H9 (cell line): ENCODE data around the gene TEKT5. TPM values are rescaled to one million over a fixed set of nuclear protein-coding genes. Genes with fewer than 3 reads are reported as not detected.
A peak's percentile ranks its signal among the peaks of the same experiment; 100 is the strongest.

Experiments
- DNase-seq: peaks from one replicate; pipeline ENCODE4 v3.0.0-alpha.2; 2017
- H2AFZ ChIP-seq: one replicate; pipeline ENCODE4 v1.6.1; 2013; ENCODE audit warnings: mild to moderate bottlenecking, low read length, control low read depth, moderate library complexity
- H2AK5ac ChIP-seq: 2 replicates; pipeline ENCODE4 v1.6.1; 2013; ENCODE audit warnings: low read length, control low read depth, mixed read lengths; ENCODE audit not compliant: insufficient read length
- H2BK120ac ChIP-seq: one replicate; pipeline ENCODE4 v1.6.1; 2013; ENCODE audit warnings: low read depth, mild to moderate bottlenecking, low read length, control low read depth, inconsistent platforms; ENCODE audit not compliant: poor library complexity, severe bottlenecking
- H2BK12ac ChIP-seq: 2 replicates; pipeline ENCODE4 v1.6.1; 2013; ENCODE audit warnings: low read length, control low read depth, mixed read lengths, low read depth; ENCODE audit not compliant: insufficient read length
- H2BK15ac ChIP-seq: 2 replicates; pipeline ENCODE4 v1.6.1; 2013; ENCODE audit warnings: low read depth, low read length, control low read depth
- H2BK20ac ChIP-seq: one replicate; pipeline ENCODE4 v1.6.1; 2013; ENCODE audit warnings: low read depth, mild to moderate bottlenecking, low read length, control low read depth, inconsistent platforms; ENCODE audit not compliant: poor library complexity, severe bottlenecking
- H2BK5ac ChIP-seq: 2 replicates; pipeline ENCODE4 v1.6.1; 2013; ENCODE audit warnings: low read length, control low read depth, mixed read lengths; ENCODE audit not compliant: insufficient read length
- H3K14ac ChIP-seq: 2 replicates; pipeline ENCODE4 v1.6.1; 2013; ENCODE audit warnings: low read length, control low read depth; ENCODE audit not compliant: insufficient read depth
- H3K18ac ChIP-seq: 2 replicates; pipeline ENCODE4 v1.6.1; 2013; ENCODE audit warnings: low read depth, mild to moderate bottlenecking, mixed read lengths, low read length, control low read depth; ENCODE audit not compliant: insufficient read length
- H3K23ac ChIP-seq: 2 replicates; pipeline ENCODE4 v1.6.1; 2013; ENCODE audit warnings: low read length, control low read depth, mixed read lengths, low read depth; ENCODE audit not compliant: insufficient read length
- H3K23me2 ChIP-seq: 2 replicates; pipeline ENCODE4 v1.6.1; 2013; ENCODE audit warnings: low read depth, mild to moderate bottlenecking, mixed read lengths, low read length, control low read depth; ENCODE audit not compliant: insufficient read length, poor library complexity, severe bottlenecking
- H3K27ac ChIP-seq: 2 replicates; pipeline ENCODE4 v1.5.1; 2013; ENCODE audit warnings: low read length, control low read depth, mixed read lengths, low read depth; ENCODE audit not compliant: insufficient read length
- H3K27me3 ChIP-seq: 2 replicates; pipeline ENCODE4 v1.6.1; 2013; ENCODE audit warnings: low read length, control low read depth, inconsistent platforms; ENCODE audit not compliant: insufficient read depth
- H3K4ac ChIP-seq: 2 replicates; pipeline ENCODE4 v1.6.1; 2013; ENCODE audit warnings: low read depth, mild to moderate bottlenecking, control low read depth, inconsistent platforms, low read length, moderate library complexity
- H3K4me1 ChIP-seq: 2 replicates; pipeline ENCODE4 v1.6.1; 2013; ENCODE audit warnings: low read length, control low read depth, inconsistent platforms; ENCODE audit not compliant: insufficient read depth
- H3K4me2 ChIP-seq: 2 replicates; pipeline ENCODE4 v1.6.1; 2013; ENCODE audit warnings: low read length, control low read depth, mixed read lengths; ENCODE audit not compliant: insufficient read length, insufficient read depth
- H3K56ac ChIP-seq: 2 replicates; pipeline ENCODE4 v1.6.1; 2013; ENCODE audit warnings: low read depth, mild to moderate bottlenecking, mixed read lengths, low read length, control low read depth; ENCODE audit not compliant: insufficient read length
- H3K79me1 ChIP-seq: 2 replicates; pipeline ENCODE4 v1.6.1; 2013; ENCODE audit warnings: low read depth, mild to moderate bottlenecking, moderate library complexity, low read length, control low read depth, inconsistent platforms; ENCODE audit not compliant: insufficient read depth, poor library complexity, severe bottlenecking
- H3K79me2 ChIP-seq: 2 replicates; pipeline ENCODE4 v1.6.1; 2013; ENCODE audit warnings: low read length, control low read depth, inconsistent platforms; ENCODE audit not compliant: insufficient read depth
- H3K9ac ChIP-seq: 2 replicates; pipeline ENCODE4 v1.6.1; 2013; ENCODE audit warnings: low read length, control low read depth, mixed read lengths; ENCODE audit not compliant: insufficient read length; ENCODE audit errors: extremely low read depth
- H3K9me3 ChIP-seq: one replicate; pipeline ENCODE4 v1.6.1; 2013; ENCODE audit warnings: low read depth, low read length, inconsistent platforms; ENCODE audit not compliant: control insufficient read depth
- H3T11ph ChIP-seq: one replicate; pipeline ENCODE4 v1.6.1; 2013; ENCODE audit warnings: mild to moderate bottlenecking, low read length, control low read depth, inconsistent platforms
- H4K20me1 ChIP-seq: one replicate; pipeline ENCODE4 v1.6.1; 2013; ENCODE audit not compliant: control insufficient read depth, insufficient read length, insufficient read depth
- H4K5ac ChIP-seq: 2 replicates; pipeline ENCODE4 v1.6.1; 2013; ENCODE audit warnings: low read depth, mild to moderate bottlenecking, mixed read lengths, low read length, control low read depth; ENCODE audit not compliant: insufficient read length
- H4K8ac ChIP-seq: replicated peaks from 2 replicates; pipeline ENCODE4 v1.6.1; 2013; ENCODE audit warnings: low read length, control low read depth, mixed read lengths, low read depth; ENCODE audit not compliant: insufficient read length
- H4K91ac ChIP-seq: 2 replicates; pipeline ENCODE4 v1.6.1; 2013; ENCODE audit warnings: low read depth, mild to moderate bottlenecking, moderate library complexity, mixed read lengths, low read length, control low read depth; ENCODE audit not compliant: insufficient read length
- H3K27ac Mint-ChIP-seq, 3 experiments: 2 replicates in 2 of 3; 3 replicates in 1 of 3; pipeline ENCODE4 v1.8.0; 2020 to 2021; ENCODE audit warnings: mixed read lengths in 3 of 3, mild to moderate bottlenecking in 1 of 3, moderate library complexity in 1 of 3
- H3K27me3 Mint-ChIP-seq: 2 replicates; pipeline ENCODE4 v1.8.0; 2021; ENCODE audit warnings: low read depth, mild to moderate bottlenecking, moderate library complexity, mixed read lengths
- H3K36me3 Mint-ChIP-seq, 3 experiments: 2 replicates in 2 of 3; 3 replicates in 1 of 3; pipeline ENCODE4 v1.8.0; 2020 to 2021; ENCODE audit warnings: low read depth in 3 of 3, mixed read lengths in 3 of 3; ENCODE audit not compliant: insufficient read depth in 1 of 3
- H3K4me1 Mint-ChIP-seq, 2 experiments: 2 replicates each; pipeline ENCODE4 v1.8.0; 2020; ENCODE audit warnings: mixed read lengths in 2 of 2
- H3K4me3 Mint-ChIP-seq, 2 experiments: 2 replicates in 1 of 2; 3 replicates in 1 of 2; pipeline ENCODE4 v1.8.0; 2020 to 2021; ENCODE audit warnings: mild to moderate bottlenecking in 2 of 2, mixed read lengths in 2 of 2, moderate library complexity in 1 of 2
- H3K9me3 Mint-ChIP-seq, 2 experiments: 2 replicates in 1 of 2; 3 replicates in 1 of 2; pipeline ENCODE4 v1.8.0; 2020; ENCODE audit warnings: mild to moderate bottlenecking in 2 of 2, mixed read lengths in 2 of 2, moderate library complexity in 1 of 2
- CTCF ChIP-seq: fragments of 200-600 bp; sonication (generic); conservative IDR thresholded peaks from 3 replicates; pipeline ENCODE4 v1.8.0; 2021; ENCODE audit warnings: antibody characterized with exemption, mild to moderate bottlenecking
- WGBS: extraction: QIAGEN DNeasy Blood & Tissue Kit; methylation state at CpG from one replicate; pipeline ENCODE4 v1.1.7; 2013; ENCODE audit warnings: missing lambda C conversion rate, low lambda C conversion rate, mixed read lengths; ENCODE audit not compliant: insufficient read length; ENCODE audit errors: extremely low coverage; 5-methylcytosine and 5-hydroxymethylcytosine counted together
- total RNA-seq: library from RNA; stranded (reverse); gene quantifications from 2 replicates; pipeline ENCODE4 v1.2.1, GENCODE V29; 2021

Gene TEKT5
- total RNA-seq, 1 experiment from 2014 or later = 0.31 TPM

- Histone ChIP-seq H3K14ac (no peak overlapping the region), H3K27ac (no peak overlapping the region), H2AFZ (no peak overlapping the region), H4K91ac (no peak overlapping the region), H4K8ac (no peak overlapping the region), H4K5ac (no peak overlapping the region), H3K18ac (no peak overlapping the region), H3K4me2 (no peak overlapping the region), H3K4ac (no peak overlapping the region), H3K9ac (no peak overlapping the region), H3K23ac (no peak overlapping the region), H3T11ph (no peak overlapping the region), H3K79me2 (no peaks in the 10 kb centered on the region), H2BK5ac (no peak overlapping the region), H2AK5ac (no peak overlapping the region), H3K4me1 (peaks cover 2% of the 10 kb centered on the region; the same call in 1 of the 2 replicates), H2BK20ac (no peak overlapping the region), H2BK15ac (no peak overlapping the region), H4K20me1 (no peaks in the 10 kb centered on the region), H3K56ac (no peak overlapping the region), H3K23me2 (no peaks in the 10 kb centered on the region), H2BK12ac (no peak overlapping the region), H2BK120ac (no peak overlapping the region), H3K27me3 (no peaks in the 10 kb centered on the region), H3K9me3 (no peaks in the 10 kb centered on the region), H3K79me1 (no peaks in the 10 kb centered on the region)
- no peak for TF ChIP-seq CTCF
- Mint-ChIP-seq H3K4me1 (peaks cover 11 to 23% of the 10 kb centered on the region in 2 experiments), H3K9me3 (no peaks in the 10 kb centered on the region; a peak in 1 of 5 replicates), H3K27ac (no peak overlapping the region), H3K4me3 (no peak overlapping the region), H3K27me3 (peaks cover 7% of the 10 kb centered on the region), H3K36me3 (no peaks in the 10 kb centered on the region)
- DNase-seq = peak; percentile 84
- WGBS = 100% methylated on average over 2 of the region's 8 CpGs
These were observed 11.6 kb downstream of the TEKT5 start for GRCh38 chr16:10683170-10683569.
